ENCODE results near the gene PPFIBP2. TPM values are rescaled to one million over a fixed set of nuclear protein-coding genes. Genes with fewer than 3 reads are reported as not detected.

PPFIBP2 gene
- polyA plus RNA-seq, 2 of the 4 experiments (the other 2 are of a cell fraction) = 13.4 to 32.5 TPM

DNA sequence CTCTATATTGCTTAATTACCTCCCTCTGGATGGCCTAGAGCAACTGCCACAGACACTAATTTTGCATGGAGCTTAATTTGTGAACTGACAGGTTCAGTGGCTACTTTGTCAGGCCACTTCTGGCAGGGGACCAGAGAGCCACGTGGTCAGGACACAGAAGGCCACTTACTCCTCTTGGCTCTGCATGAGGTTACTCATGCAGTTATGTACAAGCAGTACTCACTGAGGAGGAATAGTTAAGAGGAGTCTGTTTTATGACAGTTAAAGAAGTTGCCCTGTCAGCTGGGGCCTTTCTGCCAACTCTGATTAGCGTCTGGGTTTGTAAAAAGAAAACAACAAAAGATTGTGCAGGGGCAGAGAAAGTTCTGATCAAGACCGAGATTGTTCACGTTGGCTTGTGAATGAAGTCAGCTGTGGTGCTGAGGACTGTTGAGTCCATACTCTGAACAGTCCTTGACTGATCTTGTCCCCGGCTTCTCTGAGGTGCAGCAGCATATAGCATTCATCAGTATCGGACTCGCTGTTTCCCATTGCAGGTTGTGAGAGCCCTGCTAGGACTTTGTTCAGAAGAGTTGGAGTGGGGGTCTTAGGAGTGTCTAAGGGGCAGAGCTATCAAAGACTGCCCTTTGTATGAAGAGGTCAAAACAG, 41.4 kb downstream of the PPFIBP2 start:
- TF ChIP-seq, protein P1, sequence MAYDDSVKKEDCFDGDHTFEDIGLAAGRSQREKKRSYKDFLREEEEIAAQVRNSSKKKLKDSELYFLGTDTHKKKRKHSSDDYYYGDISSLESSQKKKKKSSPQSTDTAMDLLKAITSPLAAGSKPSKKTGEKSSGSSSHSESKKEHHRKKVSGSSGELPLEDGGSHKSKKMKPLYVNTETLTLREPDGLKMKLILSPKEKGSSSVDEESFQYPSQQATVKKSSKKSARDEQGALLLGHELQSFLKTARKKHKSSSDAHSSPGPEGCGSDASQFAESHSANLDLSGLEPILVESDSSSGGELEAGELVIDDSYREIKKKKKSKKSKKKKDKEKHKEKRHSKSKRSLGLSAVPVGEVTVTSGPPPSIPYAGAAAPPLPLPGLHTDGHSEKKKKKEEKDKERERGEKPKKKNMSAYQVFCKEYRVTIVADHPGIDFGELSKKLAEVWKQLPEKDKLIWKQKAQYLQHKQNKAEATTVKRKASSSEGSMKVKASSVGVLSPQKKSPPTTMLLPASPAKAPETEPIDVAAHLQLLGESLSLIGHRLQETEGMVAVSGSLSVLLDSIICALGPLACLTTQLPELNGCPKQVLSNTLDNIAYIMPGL (CRISPR knock-in tag; IDR thresholded peaks at IDR 0.05; ENCODE audit: borderline replicate concordance) = no peak
- ChIA-PET CTCF (interaction anchor here (1.0 kb wide), 1 partner anchor 110 kb away, joined by 3 read pairs; no protein-coding TSS in a partner anchor), POLR2A (no interaction called here)
- FAIRE-seq = no peak
- no peak for ATAC-seq
- Histone ChIP-seq H3K4me3 (no peak overlapping the region), H3K9me3 (no peaks in the 10 kb centered on the region), H3K4me2 (no peak overlapping the region), H3K4me1 (peaks cover 10% of the 10 kb centered on the region; the same call in 1 of the 3 replicates), H3K27ac (no peak overlapping the region)
- DNase-seq (ENCODE audit: low read depth in 1 of 2, low spot score in 1 of 2) = no peak
- WGBS (ENCODE audit: missing lambda C conversion rate) = 66% methylated on average over 7 of the region's 7 CpGs

DNA sequence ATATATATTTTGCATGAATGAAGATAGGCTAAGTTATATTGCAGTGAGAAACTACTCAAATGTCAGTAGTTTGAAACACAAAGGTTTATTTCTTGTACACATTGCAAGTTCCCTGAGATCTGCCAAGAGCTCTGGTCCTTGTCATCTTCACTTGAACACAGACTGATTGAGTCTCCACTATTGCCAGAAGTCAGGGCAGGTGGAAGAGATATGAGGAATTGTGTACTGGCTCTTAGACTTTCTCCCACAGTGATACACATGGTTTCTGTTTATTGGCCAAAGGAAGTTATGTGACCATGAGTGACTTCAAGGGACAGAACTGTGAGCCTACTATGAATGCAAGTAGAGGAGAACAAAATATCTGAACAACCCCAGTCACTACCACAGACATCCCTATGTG, 44.2 kb downstream of the PPFIBP2 start:
- ATAC-seq (no peak), FAIRE-seq (no peak), DNase-seq (ENCODE audit: low read depth in 1 of 2, low spot score in 1 of 2) (no peak)
- Histone ChIP-seq H3K4me1 (no peaks in the 10 kb centered on the region), H3K9me3 (no peaks in the 10 kb centered on the region), H3K27ac (no peak overlapping the region), H3K4me3 (no peak overlapping the region), H3K4me2 (no peak overlapping the region)
- ChIA-PET POLR2A (no interaction called here), CTCF (interaction anchor here (0.9 to 3.6 kb wide), 4 partner anchors 13 to 99 kb away, joined by 3 to 10 read pairs (median 4); partner anchors contain the start of gene PPFIBP2)
- no peak for TF ChIP-seq ELK1 (IDR thresholded peaks at IDR 0.05; ENCODE audit: low read depth, low read length)
- TF ChIP-seq CHD4 (IDR thresholded peaks at IDR 0.05; ENCODE audit: borderline replicate concordance) = no peak
- no peak for TF ChIP-seq KDM5A (IDR thresholded peaks at IDR 0.05)
- TF ChIP-seq RFX5 (IDR thresholded peaks at IDR 0.05) = no peak

DNA sequence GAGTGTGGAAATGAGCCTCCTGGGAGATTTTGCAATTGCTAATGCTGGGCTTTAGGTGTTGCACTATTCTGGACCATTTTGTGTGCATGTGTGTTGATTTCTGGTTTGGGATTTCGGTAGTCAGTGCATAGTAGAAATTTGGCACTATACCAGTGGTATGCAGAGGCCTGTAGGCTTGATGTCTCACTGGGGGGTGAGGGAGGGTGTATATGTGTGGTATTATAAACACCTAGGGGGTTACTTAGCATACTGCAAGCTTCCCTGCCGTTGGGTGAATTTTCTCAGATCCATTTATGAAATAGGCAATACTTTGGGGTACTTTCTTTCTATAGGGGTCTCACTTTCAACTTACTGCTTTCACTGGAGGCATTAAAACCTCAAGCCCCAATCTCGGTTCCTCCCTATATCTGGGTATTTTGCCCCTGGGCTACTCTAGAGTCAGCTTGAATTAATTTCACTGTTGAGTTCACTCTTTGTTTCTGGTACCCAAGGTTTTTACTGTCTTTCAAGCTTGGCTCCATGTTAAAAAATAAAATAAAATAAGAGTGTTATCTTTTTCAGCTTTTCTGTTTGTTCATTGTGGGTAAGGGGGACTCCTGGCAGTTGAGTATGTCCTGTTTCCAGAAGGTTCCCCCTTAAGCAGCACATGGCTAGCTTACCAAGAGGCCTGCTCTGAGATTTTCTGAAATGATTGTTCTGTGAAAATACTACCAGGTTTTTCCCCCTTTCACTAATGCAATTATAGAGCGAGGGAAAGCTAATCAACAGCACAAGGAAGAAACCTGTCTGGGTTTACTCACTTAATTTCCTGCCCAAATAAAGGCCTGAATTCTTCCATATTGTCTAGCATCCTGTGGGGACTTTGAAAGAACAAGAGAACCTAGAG, 45.8 kb downstream of the PPFIBP2 start:
- CTCF ChIA-PET = interaction anchor here (1.0 to 3.6 kb wide), 8 partner anchors 7 to 107 kb away, joined by 3 to 32 read pairs (median 3); no protein-coding TSS in a partner anchor
- no peak for ATAC-seq
- TF ChIP-seq ESRRA (IDR thresholded peaks at IDR 0.05; ENCODE audit: borderline replicate concordance, low read length) (no peak), HDAC2 (IDR thresholded peaks at IDR 0.05) (no peak), RFX5 (IDR thresholded peaks at IDR 0.05) (no peak), HOXA7 (CRISPR knock-in tag; IDR thresholded peaks at IDR 0.05) (no peak), FOSL2 (IDR thresholded peaks at IDR 0.05) (no peak), FOSL2 (CRISPR knock-in tag; IDR thresholded peaks at IDR 0.05) (no peak), POLR2AphosphoS2 (conservative IDR thresholded peaks at IDR 0.05; ENCODE audit: low read length) (no peak), BHLHE40 (IDR thresholded peaks at IDR 0.05; ENCODE audit: low read depth, low read length) (no peak)
- TF ChIP-seq, protein P1 (CRISPR knock-in tag; IDR thresholded peaks at IDR 0.05; ENCODE audit: borderline replicate concordance) = no peak
- TF ChIP-seq, protein P2, sequence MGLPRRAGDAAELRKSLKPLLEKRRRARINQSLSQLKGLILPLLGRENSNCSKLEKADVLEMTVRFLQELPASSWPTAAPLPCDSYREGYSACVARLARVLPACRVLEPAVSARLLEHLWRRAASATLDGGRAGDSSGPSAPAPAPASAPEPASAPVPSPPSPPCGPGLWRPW (IDR thresholded peaks at IDR 0.05) = no peak
- no peaks in the 10 kb centered on the region for H3K4me1 ChIP-seq
- no peaks in the 10 kb centered on the region for H3K9me3 ChIP-seq
- POLR2A ChIA-PET = no interaction called here
- no peak overlapping the region for H3K4me2 ChIP-seq
- FAIRE-seq = no peak
- no peak overlapping the region for H3K4me3 ChIP-seq
- WGBS (ENCODE audit: missing lambda C conversion rate) = 60% methylated on average over 4 of the region's 4 CpGs
- DNase-seq (ENCODE audit: low read depth in 1 of 2, low spot score in 1 of 2) = no peak
- no peak overlapping the region for H3K27ac ChIP-seq

Data from A549 (cell line).